ENCODE results near the gene FOLH1. TPM values are rescaled to one million over a fixed set of nuclear protein-coding genes. Genes with fewer than 3 reads are reported as not detected.
"Not testable (repeated sequence)": the region's sequence is repeated elsewhere in the genome, so short reads cannot be mapped to it uniquely, and the experiment has no call there.

The FOLH1 gene
- total and polyA plus RNA-seq, 8 donors: 2.6 to 24.6 (median 17.2) TPM

GRCh38 chr11:49229136-49229535 lies 20.7 kb upstream of the FOLH1 start:
- TF ChIP-seq CTCF (IDR thresholded peaks at IDR 0.05): peak in 1 of 2 donors; percentile 43
- H3K4me1 ChIP-seq; H3K27ac ChIP-seq; H3K9me3 ChIP-seq; intact Hi-C loops (cut with DNase I); H3K4me3 ChIP-seq; H3K27me3 ChIP-seq; H3K36me3 ChIP-seq: not testable (repeated sequence)
- DNase-seq: peak in 1 of 4 donors; percentile 8
- peak; percentile 88 for ATAC-seq

- H3K36me3 ChIP-seq; H3K4me1 ChIP-seq; H3K4me3 ChIP-seq; H3K27ac ChIP-seq; H3K9me3 ChIP-seq; ATAC-seq; H3K27me3 ChIP-seq; DNase-seq; intact Hi-C loops (cut with DNase I): not testable (repeated sequence)
Measured at GRCh38 chr11:49225255-49225785, 16.9 kb upstream of the FOLH1 start.

- DNase-seq (no peak), ATAC-seq (no peak)
- no peak for TF ChIP-seq CTCF (IDR thresholded peaks at IDR 0.05)
- no peaks in the 10 kb centered on the region for H3K27me3 ChIP-seq
- intact Hi-C loops (cut with DNase I): no loop called here
- no peaks in the 10 kb centered on the region for H3K4me1 ChIP-seq
- no peaks in the 10 kb centered on the region for H3K36me3 ChIP-seq
- no peak overlapping the region for H3K27ac ChIP-seq
- H3K4me3 ChIP-seq: no peak overlapping the region
- H3K9me3 ChIP-seq: no peaks in the 10 kb centered on the region
Measured at GRCh38 chr11:49221112-49221511, 12.7 kb upstream of the FOLH1 start.

GRCh38 chr11:49213026-49213560 lies 4.7 kb upstream of the FOLH1 start:
- TF ChIP-seq CTCF (IDR thresholded peaks at IDR 0.05): no peak
- DNase-seq (peak in 1 of 4 donors; percentile 36), ATAC-seq (no peak)
- H3K36me3 ChIP-seq: no peaks in the 10 kb centered on the region
- H3K4me1 ChIP-seq: no peaks in the 10 kb centered on the region
- no peaks in the 10 kb centered on the region for H3K9me3 ChIP-seq
- no peak overlapping the region for H3K4me3 ChIP-seq
- H3K27ac ChIP-seq: no peak overlapping the region
- intact Hi-C loops (cut with DNase I): no loop called here
- H3K27me3 ChIP-seq: peaks cover 0 to 7% of the 10 kb centered on the region in 2 donors

GRCh38 chr11:49206999-49207398 lies 1.4 kb downstream of the FOLH1 start:
- DNase-seq; H3K4me1 ChIP-seq; H3K27ac ChIP-seq; H3K27me3 ChIP-seq; H3K36me3 ChIP-seq; H3K4me3 ChIP-seq; ATAC-seq; H3K9me3 ChIP-seq; intact Hi-C loops (cut with DNase I): not testable (repeated sequence)

GRCh38 chr11:49202287-49202976 lies 6.0 kb downstream of the FOLH1 start:
- no peak for TF ChIP-seq CTCF (IDR thresholded peaks at IDR 0.05)
- ATAC-seq: no peak
- H3K36me3 ChIP-seq: no peaks in the 10 kb centered on the region
- no peaks in the 10 kb centered on the region for H3K27me3 ChIP-seq
- no peaks in the 10 kb centered on the region for H3K9me3 ChIP-seq
- no peak for DNase-seq
- intact Hi-C loops (cut with DNase I): no loop called here
- H3K4me3 ChIP-seq: no peak overlapping the region
- no peak overlapping the region for H3K27ac ChIP-seq
- no peaks in the 10 kb centered on the region for H3K4me1 ChIP-seq

GRCh38 chr11:49196775-49197174 lies 11.6 kb downstream of the FOLH1 start:
- H3K27ac ChIP-seq; H3K36me3 ChIP-seq; H3K9me3 ChIP-seq; H3K4me1 ChIP-seq; H3K4me3 ChIP-seq; DNase-seq; intact Hi-C loops (cut with DNase I); ATAC-seq; H3K27me3 ChIP-seq: not testable (repeated sequence)

- intact Hi-C loops (cut with DNase I); H3K27me3 ChIP-seq; H3K9me3 ChIP-seq; H3K4me3 ChIP-seq; ATAC-seq; DNase-seq; H3K27ac ChIP-seq; H3K36me3 ChIP-seq; H3K4me1 ChIP-seq: not testable (repeated sequence)
Measured at GRCh38 chr11:49196002-49196401, 12.4 kb downstream of the FOLH1 start.

GRCh38 chr11:49190287-49190686 lies 18.1 kb downstream of the FOLH1 start:
- H3K9me3 ChIP-seq; DNase-seq; intact Hi-C loops (cut with DNase I); ATAC-seq; H3K27ac ChIP-seq; H3K4me3 ChIP-seq; H3K27me3 ChIP-seq; H3K4me1 ChIP-seq; H3K36me3 ChIP-seq: not testable (repeated sequence)

Data from left lung (tissue), 10 donors.